Cerebellar nuclear complex (tissue), 1 donor: ENCODE measurements around the gene WDR90.

Experiments used
- DNase-seq, 2 experiments: peaks; one replicate each; lab custom pipeline; 2025; lab: John Stamatoyannopoulos, UW

The WDR90 gene

GRCh38 chr16:676565-676902 lies 27.4 kb downstream of the WDR90 start:
- DNase-seq: no peak

- no peak for DNase-seq
Measured at GRCh38 chr16:676913-677312, 27.7 kb downstream of the WDR90 start.

- no peak for DNase-seq
Measured at GRCh38 chr16:677316-678190, 28.4 kb downstream of the WDR90 start.

GRCh38 chr16:678209-678857 lies 29.2 kb downstream of the WDR90 start:
- DNase-seq: no peak

- DNase-seq: no peak
Measured at GRCh38 chr16:678858-679813, 30.0 kb downstream of the WDR90 start.

- no peak for DNase-seq
Measured at GRCh38 chr16:679814-680624, 30.9 kb downstream of the WDR90 start, which contains the start of gene STUB1. Gene STUB1 (plus strand): TSS chr16:680410. CDS start chr16:680526, 116 bp downstream.

- no peak for DNase-seq
Measured at GRCh38 chr16:680625-680945, 31.4 kb downstream of the WDR90 start.

- DNase-seq: no peak
Measured at GRCh38 chr16:680967-681745, 32.0 kb downstream of the WDR90 start.

GRCh38 chr16:681746-682427 lies 32.7 kb downstream of the WDR90 start:
- DNase-seq: no peak

GRCh38 chr16:682493-683395 lies 33.6 kb downstream of the WDR90 start:
- no peak for DNase-seq

GRCh38 chr16:683396-684070 lies 34.4 kb downstream of the WDR90 start:
- DNase-seq: no peak

GRCh38 chr16:684071-684794 lies 35.1 kb downstream of the WDR90 start, which contains the start of gene JMJD8:
Gene JMJD8 (minus strand): TSS chr16:684334. CDS start chr16:684319, 15 bp downstream.
- DNase-seq: peak; percentile 37 to 70

GRCh38 chr16:684961-685696 lies 36.0 kb downstream of the WDR90 start:
- no peak for DNase-seq

GRCh38 chr16:685967-686366 lies 36.8 kb downstream of the WDR90 start:
- no peak for DNase-seq

GRCh38 chr16:686459-687260 lies 37.5 kb downstream of the WDR90 start:
- DNase-seq: no peak

GRCh38 chr16:687499-687898 lies 38.3 kb downstream of the WDR90 start:
- no peak for DNase-seq
